Activated T-cell treated with anti-CD3 and anti-CD28 coated beads, Interleukin-2, amount 50 U/mL, for 4 hours (primary cell): ENCODE results near the gene SLC25A51. TPM values are rescaled to one million over a fixed set of nuclear protein-coding genes. Genes with fewer than 3 reads are reported as not detected.
A peak's percentile ranks its signal among the peaks of the same experiment; 100 is the strongest.

Source experiments
- ATAC-seq, 2 donors: fragments of 200-7000 bp; cut with Tn5 transposase; one replicate each; pipeline ENCODE4 v1.10.0; 2021
- DNase-seq: peaks from one replicate; pipeline ENCODE4 v3.0.0-alpha.2; 2020
- H3K27me3 Mint-ChIP-seq: one replicate; pipeline ENCODE4 v1.8.0; 2021; ENCODE audit warnings: low read depth, mixed read lengths
- H3K36me3 Mint-ChIP-seq: one replicate; pipeline ENCODE4 v1.8.0; 2022; ENCODE audit warnings: mixed read lengths; ENCODE audit not compliant: insufficient read depth
- H3K4me1 Mint-ChIP-seq: one replicate; pipeline ENCODE4 v1.8.0; 2021; ENCODE audit warnings: low read depth, mixed read lengths
- H3K4me3 Mint-ChIP-seq: one replicate; pipeline ENCODE4 v1.8.0; 2021; ENCODE audit warnings: mild to moderate bottlenecking, moderate library complexity, mixed read lengths
- H3K9me3 Mint-ChIP-seq: one replicate; pipeline ENCODE4 v1.8.0; 2021; ENCODE audit warnings: mixed read lengths
- total RNA-seq, 3 donors: library from RNA; stranded (reverse); gene quantifications; one replicate each; pipeline ENCODE4 v1.2.1, GENCODE V29; 2021

Gene SLC25A51
- total RNA-seq: 10 to 100 TPM; 36.7 to 38.1 (median 37.7) TPM

- DNase-seq: peak; percentile 95
- H3K4me1 Mint-ChIP-seq: peaks cover 14% of the 10 kb centered on the region
- H3K4me3 Mint-ChIP-seq: peak within 1 kb of the TSS; percentile 86
- no peaks in the 10 kb centered on the region for H3K27me3 Mint-ChIP-seq
- peaks cover 4% of the 10 kb centered on the region for H3K36me3 Mint-ChIP-seq
- no peaks in the 10 kb centered on the region for H3K9me3 Mint-ChIP-seq
- ATAC-seq: peak; percentile 85 to 88
These were observed at the start of gene SLC25A51 for GRCh38 chr9:37903647-37904444. TSS of gene SLC25A51 (minus strand) at chr9:37904127. CDS start at chr9:37888550, 15,577 bp downstream.

- ATAC-seq (no peak), DNase-seq (no peak)
- H3K4me3 Mint-ChIP-seq: peak overlapping the region; percentile 30
- H3K27me3 Mint-ChIP-seq: no peaks in the 10 kb centered on the region
- no peaks in the 10 kb centered on the region for H3K36me3 Mint-ChIP-seq
- H3K9me3 Mint-ChIP-seq: no peaks in the 10 kb centered on the region
- H3K4me1 Mint-ChIP-seq: peaks cover 17% of the 10 kb centered on the region
These were observed 49.4 kb upstream of the SLC25A51 start for GRCh38 chr9:37953206-37953774.

GRCh38 chr9:37952731-37953130 is 48.8 kb upstream of the SLC25A51 start:
- H3K4me1 Mint-ChIP-seq: peaks cover 17% of the 10 kb centered on the region
- H3K4me3 Mint-ChIP-seq: no peak overlapping the region
- no peaks in the 10 kb centered on the region for H3K36me3 Mint-ChIP-seq
- ATAC-seq (no peak), DNase-seq (no peak)
- no peaks in the 10 kb centered on the region for H3K27me3 Mint-ChIP-seq
- H3K9me3 Mint-ChIP-seq: no peaks in the 10 kb centered on the region

- Mint-ChIP-seq H3K9me3 (no peaks in the 10 kb centered on the region), H3K4me3 (no peak overlapping the region), H3K36me3 (no peaks in the 10 kb centered on the region), H3K27me3 (no peaks in the 10 kb centered on the region), H3K4me1 (peaks cover 17% of the 10 kb centered on the region)
- no peak for DNase-seq
- ATAC-seq: no peak
These were observed 47.9 kb upstream of the SLC25A51 start for GRCh38 chr9:37951671-37952449.

- H3K27me3 Mint-ChIP-seq: no peaks in the 10 kb centered on the region
- peaks cover 17% of the 10 kb centered on the region for H3K4me1 Mint-ChIP-seq
- no peak for ATAC-seq
- DNase-seq: no peak
- no peaks in the 10 kb centered on the region for H3K9me3 Mint-ChIP-seq
- no peak overlapping the region for H3K4me3 Mint-ChIP-seq
- no peaks in the 10 kb centered on the region for H3K36me3 Mint-ChIP-seq
These were observed 46.6 kb upstream of the SLC25A51 start for GRCh38 chr9:37950561-37950960.

- Mint-ChIP-seq H3K36me3 (no peaks in the 10 kb centered on the region), H3K27me3 (no peaks in the 10 kb centered on the region), H3K9me3 (no peaks in the 10 kb centered on the region), H3K4me1 (peaks cover 14% of the 10 kb centered on the region), H3K4me3 (no peak overlapping the region)
- no peak for DNase-seq
- ATAC-seq: no peak
These were observed 45.6 kb upstream of the SLC25A51 start for GRCh38 chr9:37949576-37949975.

- DNase-seq: no peak
- H3K9me3 Mint-ChIP-seq: no peaks in the 10 kb centered on the region
- H3K4me1 Mint-ChIP-seq: peaks cover 5% of the 10 kb centered on the region
- H3K27me3 Mint-ChIP-seq: peaks cover 3% of the 10 kb centered on the region
- no peaks in the 10 kb centered on the region for H3K36me3 Mint-ChIP-seq
- ATAC-seq: no peak
- H3K4me3 Mint-ChIP-seq: no peak overlapping the region
These were observed 44.6 kb upstream of the SLC25A51 start for GRCh38 chr9:37948417-37948980.

GRCh38 chr9:37947977-37948376 is 44.0 kb upstream of the SLC25A51 start:
- peaks cover 3% of the 10 kb centered on the region for H3K27me3 Mint-ChIP-seq
- no peaks in the 10 kb centered on the region for H3K36me3 Mint-ChIP-seq
- H3K4me3 Mint-ChIP-seq: no peak overlapping the region
- ATAC-seq: no peak
- H3K9me3 Mint-ChIP-seq: no peaks in the 10 kb centered on the region
- DNase-seq: no peak
- H3K4me1 Mint-ChIP-seq: peaks cover 1% of the 10 kb centered on the region

- DNase-seq (no peak), ATAC-seq (no peak)
- H3K4me1 Mint-ChIP-seq: no peaks in the 10 kb centered on the region
- no peaks in the 10 kb centered on the region for H3K36me3 Mint-ChIP-seq
- no peak overlapping the region for H3K4me3 Mint-ChIP-seq
- no peaks in the 10 kb centered on the region for H3K9me3 Mint-ChIP-seq
- peaks cover 3% of the 10 kb centered on the region for H3K27me3 Mint-ChIP-seq
These were observed 43.5 kb upstream of the SLC25A51 start for GRCh38 chr9:37947471-37947870.

GRCh38 chr9:37946971-37947370 is 43.0 kb upstream of the SLC25A51 start:
- Mint-ChIP-seq H3K4me3 (no peak overlapping the region), H3K36me3 (no peaks in the 10 kb centered on the region), H3K9me3 (no peaks in the 10 kb centered on the region), H3K4me1 (no peaks in the 10 kb centered on the region), H3K27me3 (peaks cover 3% of the 10 kb centered on the region)
- ATAC-seq: no peak
- DNase-seq: no peak

GRCh38 chr9:37946041-37946440 is 42.1 kb upstream of the SLC25A51 start:
- DNase-seq (no peak), ATAC-seq (no peak)
- Mint-ChIP-seq H3K27me3 (peaks cover 3% of the 10 kb centered on the region), H3K9me3 (no peaks in the 10 kb centered on the region), H3K4me3 (no peak overlapping the region), H3K4me1 (no peaks in the 10 kb centered on the region), H3K36me3 (no peaks in the 10 kb centered on the region)

- no peaks in the 10 kb centered on the region for H3K4me1 Mint-ChIP-seq
- no peaks in the 10 kb centered on the region for H3K36me3 Mint-ChIP-seq
- peaks cover 3% of the 10 kb centered on the region for H3K27me3 Mint-ChIP-seq
- H3K4me3 Mint-ChIP-seq: no peak overlapping the region
- H3K9me3 Mint-ChIP-seq: no peaks in the 10 kb centered on the region
- DNase-seq: no peak
- ATAC-seq: no peak
These were observed 40.9 kb upstream of the SLC25A51 start for GRCh38 chr9:37944671-37945481.

- Mint-ChIP-seq H3K36me3 (no peaks in the 10 kb centered on the region), H3K4me3 (no peak overlapping the region), H3K27me3 (peaks cover 3% of the 10 kb centered on the region), H3K4me1 (no peaks in the 10 kb centered on the region), H3K9me3 (no peaks in the 10 kb centered on the region)
- DNase-seq (no peak), ATAC-seq (no peak)
These were observed 40.3 kb upstream of the SLC25A51 start for GRCh38 chr9:37944266-37944650.
